ENCODE measurements around the gene RALA.

RALA gene

GRCh38 chr7:39594988-39595620 is 28.3 kb upstream of the RALA start:
- H3K27ac ChIP-seq (ENCODE audit: low read depth, low read length), result no peak overlapping the region
- H3K4me3 ChIP-seq (ENCODE audit: low read depth in 1 of 2, low read length in 2 of 2), result no peak overlapping the region
- no peaks in the 10 kb centered on the region for H3K4me1 ChIP-seq (ENCODE audit: insufficient read depth, low read length)
- no peaks in the 10 kb centered on the region for H3K36me3 ChIP-seq (ENCODE audit: insufficient read depth, low read length)
- H3K9ac ChIP-seq (ENCODE audit: low read length), result no peak overlapping the region
- H3K27me3 ChIP-seq (ENCODE audit: control insufficient read depth in 1 of 2, insufficient read depth in 2 of 2, low read length in 2 of 2), result no peaks in the 10 kb centered on the region
- H3K9me3 ChIP-seq (ENCODE audit: low read length), result no peaks in the 10 kb centered on the region

- Histone ChIP-seq H3K36me3 (ENCODE audit: insufficient read depth, low read length) (no peaks in the 10 kb centered on the region), H3K9me3 (ENCODE audit: low read length) (no peaks in the 10 kb centered on the region), H3K9ac (ENCODE audit: low read length) (no peak overlapping the region), H3K4me3 (ENCODE audit: low read depth in 1 of 2, low read length in 2 of 2) (no peak overlapping the region), H3K27me3 (ENCODE audit: control insufficient read depth in 1 of 2, insufficient read depth in 2 of 2, low read length in 2 of 2) (no peaks in the 10 kb centered on the region), H3K4me1 (ENCODE audit: insufficient read depth, low read length) (no peaks in the 10 kb centered on the region), H3K27ac (ENCODE audit: low read depth, low read length) (no peak overlapping the region)
These were observed 21.0 kb upstream of the RALA start for GRCh38 chr7:39602351-39602750.

GRCh38 chr7:39603924-39604323 is 19.4 kb upstream of the RALA start:
- Histone ChIP-seq H3K4me1 (ENCODE audit: insufficient read depth, low read length) (no peaks in the 10 kb centered on the region), H3K9me3 (ENCODE audit: low read length) (no peaks in the 10 kb centered on the region), H3K36me3 (ENCODE audit: insufficient read depth, low read length) (no peaks in the 10 kb centered on the region), H3K27me3 (ENCODE audit: control insufficient read depth in 1 of 2, insufficient read depth in 2 of 2, low read length in 2 of 2) (no peaks in the 10 kb centered on the region), H3K4me3 (ENCODE audit: low read depth in 1 of 2, low read length in 2 of 2) (no peak overlapping the region), H3K9ac (ENCODE audit: low read length) (no peak overlapping the region), H3K27ac (ENCODE audit: low read depth, low read length) (no peak overlapping the region)

- no peak overlapping the region for H3K9ac ChIP-seq (ENCODE audit: low read length)
- no peaks in the 10 kb centered on the region for H3K36me3 ChIP-seq (ENCODE audit: insufficient read depth, low read length)
- no peaks in the 10 kb centered on the region for H3K9me3 ChIP-seq (ENCODE audit: low read length)
- H3K4me1 ChIP-seq (ENCODE audit: insufficient read depth, low read length), result no peaks in the 10 kb centered on the region
- no peak overlapping the region for H3K4me3 ChIP-seq (ENCODE audit: low read depth in 1 of 2, low read length in 2 of 2)
- H3K27me3 ChIP-seq (ENCODE audit: control insufficient read depth in 1 of 2, insufficient read depth in 2 of 2, low read length in 2 of 2), result peaks cover 0 to 7% of the 10 kb centered on the region in 2 donors
- H3K27ac ChIP-seq (ENCODE audit: low read depth, low read length), result no peak overlapping the region
These were observed 18.3 kb upstream of the RALA start for GRCh38 chr7:39605087-39605486.

- Histone ChIP-seq H3K27me3 (ENCODE audit: control insufficient read depth in 1 of 2, insufficient read depth in 2 of 2, low read length in 2 of 2) (peaks cover 0 to 7% of the 10 kb centered on the region in 2 donors), H3K27ac (ENCODE audit: low read depth, low read length) (no peak overlapping the region), H3K9me3 (ENCODE audit: low read length) (no peaks in the 10 kb centered on the region), H3K9ac (ENCODE audit: low read length) (no peak overlapping the region), H3K4me3 (ENCODE audit: low read depth in 1 of 2, low read length in 2 of 2) (no peak overlapping the region), H3K36me3 (ENCODE audit: insufficient read depth, low read length) (no peaks in the 10 kb centered on the region), H3K4me1 (ENCODE audit: insufficient read depth, low read length) (no peaks in the 10 kb centered on the region)
These were observed 17.0 kb upstream of the RALA start for GRCh38 chr7:39606352-39606751.

GRCh38 chr7:39606941-39607340 is 16.4 kb upstream of the RALA start:
- Histone ChIP-seq H3K4me1 (ENCODE audit: insufficient read depth, low read length) (no peaks in the 10 kb centered on the region), H3K27me3 (ENCODE audit: control insufficient read depth in 1 of 2, insufficient read depth in 2 of 2, low read length in 2 of 2) (peaks cover 0 to 7% of the 10 kb centered on the region in 2 donors), H3K36me3 (ENCODE audit: insufficient read depth, low read length) (no peaks in the 10 kb centered on the region), H3K9me3 (ENCODE audit: low read length) (no peaks in the 10 kb centered on the region), H3K27ac (ENCODE audit: low read depth, low read length) (no peak overlapping the region), H3K9ac (ENCODE audit: low read length) (no peak overlapping the region), H3K4me3 (ENCODE audit: low read depth in 1 of 2, low read length in 2 of 2) (no peak overlapping the region)

- no peaks in the 10 kb centered on the region for H3K4me1 ChIP-seq (ENCODE audit: insufficient read depth, low read length)
- no peak overlapping the region for H3K4me3 ChIP-seq (ENCODE audit: low read depth in 1 of 2, low read length in 2 of 2)
- H3K9me3 ChIP-seq (ENCODE audit: low read length), result no peaks in the 10 kb centered on the region
- no peaks in the 10 kb centered on the region for H3K36me3 ChIP-seq (ENCODE audit: insufficient read depth, low read length)
- H3K27me3 ChIP-seq (ENCODE audit: control insufficient read depth in 1 of 2, insufficient read depth in 2 of 2, low read length in 2 of 2), result peaks cover 0 to 7% of the 10 kb centered on the region in 2 donors
- H3K27ac ChIP-seq (ENCODE audit: low read depth, low read length), result no peak overlapping the region
- H3K9ac ChIP-seq (ENCODE audit: low read length), result no peak overlapping the region
These were observed 15.5 kb upstream of the RALA start for GRCh38 chr7:39607865-39608264.

- no peak overlapping the region for H3K4me3 ChIP-seq (ENCODE audit: low read depth in 1 of 2, low read length in 2 of 2)
- no peaks in the 10 kb centered on the region for H3K9me3 ChIP-seq (ENCODE audit: low read length)
- no peak overlapping the region for H3K9ac ChIP-seq (ENCODE audit: low read length)
- peaks cover 0 to 9% of the 10 kb centered on the region in 2 donors for H3K27me3 ChIP-seq (ENCODE audit: control insufficient read depth in 1 of 2, insufficient read depth in 2 of 2, low read length in 2 of 2)
- no peaks in the 10 kb centered on the region for H3K36me3 ChIP-seq (ENCODE audit: insufficient read depth, low read length)
- H3K27ac ChIP-seq (ENCODE audit: low read depth, low read length), result no peak overlapping the region
- H3K4me1 ChIP-seq (ENCODE audit: insufficient read depth, low read length), result no peaks in the 10 kb centered on the region
These were observed 15.1 kb upstream of the RALA start for GRCh38 chr7:39608278-39608677.

GRCh38 chr7:39609113-39609934 is 14.0 kb upstream of the RALA start:
- Histone ChIP-seq H3K27ac (ENCODE audit: low read depth, low read length) (no peak overlapping the region), H3K9ac (ENCODE audit: low read length) (no peak overlapping the region), H3K36me3 (ENCODE audit: insufficient read depth, low read length) (no peaks in the 10 kb centered on the region)

GRCh38 chr7:39609935-39610263 is 13.5 kb upstream of the RALA start:
- H3K9me3 ChIP-seq (ENCODE audit: low read length), result no peaks in the 10 kb centered on the region
- no peak overlapping the region for H3K27ac ChIP-seq (ENCODE audit: low read depth, low read length)
- no peaks in the 10 kb centered on the region for H3K4me1 ChIP-seq (ENCODE audit: insufficient read depth, low read length)
- peaks cover 0 to 11% of the 10 kb centered on the region in 2 donors for H3K27me3 ChIP-seq (ENCODE audit: control insufficient read depth in 1 of 2, insufficient read depth in 2 of 2, low read length in 2 of 2)
- H3K36me3 ChIP-seq (ENCODE audit: insufficient read depth, low read length), result no peaks in the 10 kb centered on the region
- H3K4me3 ChIP-seq (ENCODE audit: low read depth in 1 of 2, low read length in 2 of 2), result no peak overlapping the region
- H3K9ac ChIP-seq (ENCODE audit: low read length), result no peak overlapping the region

More at GRCh38 chr7:39609113-39609934, 14.0 kb upstream of the RALA start:
- H3K27me3 ChIP-seq (ENCODE audit: control insufficient read depth in 1 of 2, insufficient read depth in 2 of 2, low read length in 2 of 2), result peaks cover 0 to 11% of the 10 kb centered on the region in 2 donors
- H3K4me3 ChIP-seq (ENCODE audit: low read depth in 1 of 2, low read length in 2 of 2), result no peak overlapping the region
- no peaks in the 10 kb centered on the region for H3K9me3 ChIP-seq (ENCODE audit: low read length)
- no peaks in the 10 kb centered on the region for H3K4me1 ChIP-seq (ENCODE audit: insufficient read depth, low read length)

GRCh38 chr7:39613577-39613976 is 9.8 kb upstream of the RALA start:
- Histone ChIP-seq H3K36me3 (ENCODE audit: insufficient read depth, low read length) (no peaks in the 10 kb centered on the region), H3K4me3 (ENCODE audit: low read depth in 1 of 2, low read length in 2 of 2) (no peak overlapping the region), H3K27ac (ENCODE audit: low read depth, low read length) (no peak overlapping the region), H3K9me3 (ENCODE audit: low read length) (no peaks in the 10 kb centered on the region), H3K27me3 (ENCODE audit: control insufficient read depth in 1 of 2, insufficient read depth in 2 of 2, low read length in 2 of 2) (peaks cover 0 to 11% of the 10 kb centered on the region in 2 donors), H3K9ac (ENCODE audit: low read length) (no peak overlapping the region), H3K4me1 (ENCODE audit: insufficient read depth, low read length) (no peaks in the 10 kb centered on the region)

GRCh38 chr7:39614299-39614698 is 9.1 kb upstream of the RALA start:
- no peaks in the 10 kb centered on the region for H3K36me3 ChIP-seq (ENCODE audit: insufficient read depth, low read length)
- no peak overlapping the region for H3K9ac ChIP-seq (ENCODE audit: low read length)
- H3K27ac ChIP-seq (ENCODE audit: low read depth, low read length), result no peak overlapping the region
- H3K4me3 ChIP-seq (ENCODE audit: low read depth in 1 of 2, low read length in 2 of 2), result no peak overlapping the region
- peaks cover 0 to 11% of the 10 kb centered on the region in 2 donors for H3K27me3 ChIP-seq (ENCODE audit: control insufficient read depth in 1 of 2, insufficient read depth in 2 of 2, low read length in 2 of 2)
- no peaks in the 10 kb centered on the region for H3K9me3 ChIP-seq (ENCODE audit: low read length)
- H3K4me1 ChIP-seq (ENCODE audit: insufficient read depth, low read length), result no peaks in the 10 kb centered on the region
